ENCODE data around the gene RHOF.

- TF ChIP-seq CTCF (IDR thresholded peaks at IDR 0.05; ENCODE audit: low read length): no peak
- no peak for TF ChIP-seq EZH2 (IDR thresholded peaks at IDR 0.05; ENCODE audit: borderline replicate concordance, low read length)
Observed at GRCh38 chr12:121764808-121765207, 28.7 kb downstream of the RHOF start.

Measured in OCI-LY1 (cell line).